ENCODE results near the gene IL1B.

IL1B gene

GRCh38 chr2:112803691-112804521, 32.7 kb downstream of the IL1B start:
- no peak for DNase-seq

- no peak for DNase-seq
These were observed 35.5 kb downstream of the IL1B start for GRCh38 chr2:112800881-112801583.

- DNase-seq, result no peak
These were observed 37.3 kb downstream of the IL1B start for GRCh38 chr2:112798979-112799975.

- DNase-seq, result no peak
These were observed 40.1 kb downstream of the IL1B start for GRCh38 chr2:112796486-112796885.

GRCh38 chr2:112795774-112796173, 40.8 kb downstream of the IL1B start:
- DNase-seq, result no peak

- no peak for DNase-seq
These were observed 41.7 kb downstream of the IL1B start for GRCh38 chr2:112794841-112795240.

- DNase-seq, result no peak
These were observed 42.3 kb downstream of the IL1B start for GRCh38 chr2:112794131-112794733.

GRCh38 chr2:112793449-112793978, 43.1 kb downstream of the IL1B start:
- DNase-seq, result no peak

- DNase-seq, result no peak
These were observed 44.2 kb downstream of the IL1B start for GRCh38 chr2:112792419-112792818.

- no peak for DNase-seq
These were observed 44.8 kb downstream of the IL1B start for GRCh38 chr2:112791693-112792230.

GRCh38 chr2:112791019-112791418, 45.6 kb downstream of the IL1B start:
- no peak for DNase-seq

GRCh38 chr2:112790305-112790704, 46.3 kb downstream of the IL1B start:
- DNase-seq, result no peak

GRCh38 chr2:112789186-112789585, 47.4 kb downstream of the IL1B start:
- no peak for DNase-seq

- DNase-seq, result no peak
These were observed 47.9 kb downstream of the IL1B start for GRCh38 chr2:112788653-112789052.

GRCh38 chr2:112787729-112788393, 48.7 kb downstream of the IL1B start:
- no peak for DNase-seq

- no peak for DNase-seq
These were observed 49.3 kb downstream of the IL1B start for GRCh38 chr2:112787294-112787693.

- DNase-seq, result no peak
These were observed 52.1 kb downstream of the IL1B start, which contains the start of gene IL1A for GRCh38 chr2:112784199-112785189. Gene IL1A, minus strand, starts transcription at chr2:112784493. Its CDS starts 723 bp downstream, at chr2:112783770.

- no peak for DNase-seq
These were observed 53.3 kb downstream of the IL1B start for GRCh38 chr2:112783187-112783714.

- DNase-seq, result no peak
These were observed 54.3 kb downstream of the IL1B start for GRCh38 chr2:112782234-112782799.

All from CD4-positive, alpha-beta T cell treated with Interleukin-17A for 4 hours (primary cell).